Brain pericyte (primary cell): Measurements from ENCODE around the gene ATP5MG.
"Not testable (repeated sequence)": the region's sequence is repeated elsewhere in the genome, so short reads cannot be mapped to it uniquely, and the experiment has no call there.

Experiments
- DNase-seq: peaks from one replicate; pipeline ENCODE4 v3.0.0-alpha.2; 2012; ENCODE audit warnings: low read depth, low spot score

ATP5MG gene

GRCh38 chr11:118406599-118407166 is 5.3 kb downstream of the ATP5MG start:
- peak; percentile 59 for DNase-seq

GRCh38 chr11:118410055-118410745 is 8.8 kb downstream of the ATP5MG start:
- DNase-seq = no peak

GRCh38 chr11:118411530-118411929 is 10.1 kb downstream of the ATP5MG start:
- DNase-seq = no peak

- no peak for DNase-seq
These were observed 11.5 kb downstream of the ATP5MG start for GRCh38 chr11:118412921-118413320.

- DNase-seq = no peak
These were observed 13.8 kb downstream of the ATP5MG start for GRCh38 chr11:118415062-118415738.

GRCh38 chr11:118415739-118416068 is 14.3 kb downstream of the ATP5MG start:
- DNase-seq = no peak

GRCh38 chr11:118416900-118417299 is 15.5 kb downstream of the ATP5MG start:
- not testable (repeated sequence) for DNase-seq

- no peak for DNase-seq
These were observed 16.4 kb downstream of the ATP5MG start for GRCh38 chr11:118417801-118418200.

- DNase-seq = no peak
These were observed 17.4 kb downstream of the ATP5MG start for GRCh38 chr11:118418766-118419165.

- DNase-seq = no peak
These were observed 26.3 kb downstream of the ATP5MG start for GRCh38 chr11:118427707-118428106.

- DNase-seq = no peak
These were observed 29.6 kb downstream of the ATP5MG start for GRCh38 chr11:118430956-118431355.

GRCh38 chr11:118434123-118434552 is 32.7 kb downstream of the ATP5MG start:
- DNase-seq = no peak

GRCh38 chr11:118434553-118435289 is 33.3 kb downstream of the ATP5MG start:
- no peak for DNase-seq

- DNase-seq = no peak
These were observed 34.0 kb downstream of the ATP5MG start for GRCh38 chr11:118435290-118435892.

- DNase-seq = peak; percentile 89
These were observed 34.7 kb downstream of the ATP5MG start, which contains the start of gene KMT2A for GRCh38 chr11:118435893-118436624. Gene KMT2A (plus strand): TSS chr11:118436492. CDS start chr11:118436513, 21 bp downstream.

GRCh38 chr11:118436639-118437207 is 35.3 kb downstream of the ATP5MG start:
- no peak for DNase-seq

- DNase-seq = no peak
These were observed 36.1 kb downstream of the ATP5MG start for GRCh38 chr11:118437208-118438125.

GRCh38 chr11:118438314-118438931 is 37.0 kb downstream of the ATP5MG start:
- peak; percentile 67 for DNase-seq

GRCh38 chr11:118439646-118440045 is 38.2 kb downstream of the ATP5MG start:
- no peak for DNase-seq
